Left renal cortex interstitium (tissue), 4 donors: ENCODE measurements around the gene HDAC10. TPM values are rescaled to one million over a fixed set of nuclear protein-coding genes. Genes with fewer than 3 reads are reported as not detected.
"Not testable (repeated sequence)": the region's sequence is repeated elsewhere in the genome, so short reads cannot be mapped to it uniquely, and the experiment has no call there.

ENCODE experiments used
- DNase-seq, 4 donors: peaks; one replicate each; pipeline ENCODE4 v3.0.0-alpha.2; 2013; ENCODE audit warnings: low read depth in 4 of 4, low spot score in 2 of 4, missing footprints in 1 of 4
- polyA plus RNA-seq, 4 donors: library from polyadenylated mRNA; unstranded; fragments of 120-200 nt; gene quantifications; one replicate each; pipeline ENCODE4 v1.2.1, GENCODE V29; 2013; ENCODE audit not compliant: insufficient read length in 4 of 4

HDAC10 gene
- polyA plus RNA-seq, 4 donors = 15.2 to 35.6 (median 24.8) TPM

DNA sequence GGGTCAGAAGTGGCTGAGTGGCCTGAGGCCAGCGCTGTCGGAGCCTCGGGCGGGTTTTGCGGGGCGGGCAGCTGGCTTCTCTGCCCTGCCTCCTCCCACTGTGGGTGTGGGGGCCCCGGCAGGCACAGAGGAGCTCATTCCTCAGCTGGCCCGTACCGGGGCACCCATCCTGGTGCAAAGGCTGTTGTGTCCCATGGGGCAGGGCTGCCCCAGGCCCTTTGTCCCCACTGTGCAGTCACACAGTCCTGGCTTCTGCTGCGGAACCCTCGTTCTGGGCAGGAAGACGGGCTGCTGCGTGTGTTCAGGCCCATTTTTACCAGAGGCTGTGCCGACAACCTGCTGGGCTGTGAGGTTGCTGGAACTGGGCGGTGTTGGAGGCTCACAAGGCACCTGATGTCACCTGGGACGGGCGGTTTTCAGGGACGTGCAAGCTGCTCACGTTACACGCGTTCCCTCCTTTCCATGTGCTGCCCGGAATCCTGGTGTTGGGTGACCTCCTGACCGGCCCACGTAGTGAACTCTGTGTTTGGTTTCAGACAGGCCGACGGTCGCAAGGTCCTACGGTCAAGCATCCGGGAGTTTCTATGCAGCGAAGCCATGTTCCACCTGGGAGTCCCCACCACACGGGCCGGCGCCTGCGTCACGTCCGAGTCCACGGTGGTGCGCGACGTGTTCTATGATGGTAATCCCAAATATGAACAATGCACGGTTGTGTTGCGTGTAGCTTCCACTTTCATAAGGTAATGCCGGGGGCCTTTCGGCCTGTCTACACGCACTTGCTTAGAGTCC, 45.1 kb downstream of the HDAC10 start:
- no peak for DNase-seq

DNA sequence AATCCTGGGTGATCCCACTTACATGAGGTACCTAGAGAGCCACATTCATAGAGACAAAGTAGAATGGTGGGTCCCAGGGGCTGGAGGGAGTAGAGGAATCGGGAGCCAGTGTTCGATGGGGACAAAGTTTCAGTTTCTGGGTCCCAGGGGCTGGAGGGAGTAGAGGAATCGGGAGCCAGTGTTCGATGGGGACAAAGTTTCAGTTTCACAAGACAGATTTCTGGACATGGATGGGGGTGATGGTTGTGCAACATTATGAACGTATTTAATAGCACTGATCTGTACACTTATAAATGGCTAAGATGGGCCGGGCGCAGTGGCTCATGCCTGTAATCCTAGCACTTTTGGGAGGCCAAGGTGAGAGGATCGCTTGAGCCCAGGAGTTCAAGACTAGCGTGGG, 46.1 kb downstream of the HDAC10 start:
- DNase-seq = not testable (repeated sequence)

DNA sequence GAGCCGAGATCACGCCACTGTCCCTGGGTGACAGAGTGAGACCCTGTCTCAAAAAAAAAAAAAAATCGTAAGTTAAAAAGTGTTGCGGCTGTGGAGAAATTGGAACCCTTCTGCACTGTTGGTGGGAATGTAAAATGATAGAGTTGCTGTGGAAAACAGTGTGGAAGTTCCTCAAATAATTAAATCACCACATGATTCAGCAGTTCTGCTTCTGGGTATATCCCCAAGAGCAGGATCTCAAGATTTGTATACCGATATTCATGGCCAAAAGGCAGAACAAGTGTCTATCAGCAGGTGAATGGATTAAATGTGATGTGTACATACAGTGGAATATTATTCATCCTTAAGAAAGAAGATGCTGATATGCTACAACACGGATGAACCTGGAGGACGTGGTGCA, 46.5 kb downstream of the HDAC10 start:
- no peak for DNase-seq

DNA sequence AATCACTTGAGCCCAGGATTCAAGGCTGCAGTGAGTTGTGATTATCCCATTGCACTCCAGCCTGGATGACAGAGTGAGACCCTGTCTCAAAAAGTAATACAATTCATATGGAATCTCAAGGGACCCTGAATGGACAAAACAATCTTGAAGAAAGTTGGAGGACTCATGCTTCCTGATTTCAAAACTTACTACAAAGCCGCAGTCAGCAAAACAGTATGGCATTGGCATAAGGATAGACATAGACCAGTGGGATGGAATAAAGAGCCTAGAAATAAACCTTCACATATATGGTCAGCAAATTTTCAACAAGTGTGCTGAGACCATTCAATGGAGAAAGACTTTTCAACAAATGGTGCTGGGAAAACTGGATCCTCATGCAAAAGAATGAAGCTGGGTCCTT, 47.8 kb downstream of the HDAC10 start:
- DNase-seq = no peak

DNA sequence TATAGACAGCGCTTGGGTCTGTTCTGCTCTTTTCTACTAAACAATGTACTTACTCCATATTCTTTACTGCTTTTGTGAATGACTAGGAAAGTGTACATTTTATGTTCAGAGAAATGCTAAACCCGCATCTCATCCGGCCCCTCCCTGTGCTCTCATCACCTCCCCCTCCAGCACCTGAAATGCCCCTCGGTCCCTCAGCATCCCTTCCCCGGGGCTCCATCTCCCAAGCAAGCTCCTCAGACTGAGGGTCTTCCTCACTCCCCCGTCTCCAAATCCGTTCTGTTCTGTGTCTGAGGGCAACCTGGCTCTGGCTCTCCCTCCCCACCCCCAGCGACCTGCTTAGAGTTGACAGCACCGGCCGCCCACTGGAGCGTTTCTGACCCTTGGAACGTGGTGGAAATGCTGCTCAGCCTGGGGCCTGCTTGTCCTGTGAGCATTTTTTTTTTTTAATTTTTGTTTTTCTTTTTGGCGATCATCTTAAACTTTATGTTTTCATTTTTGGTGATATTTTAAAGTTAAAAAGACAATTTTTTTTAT, 48.9 kb downstream of the HDAC10 start:
- DNase-seq = no peak

DNA sequence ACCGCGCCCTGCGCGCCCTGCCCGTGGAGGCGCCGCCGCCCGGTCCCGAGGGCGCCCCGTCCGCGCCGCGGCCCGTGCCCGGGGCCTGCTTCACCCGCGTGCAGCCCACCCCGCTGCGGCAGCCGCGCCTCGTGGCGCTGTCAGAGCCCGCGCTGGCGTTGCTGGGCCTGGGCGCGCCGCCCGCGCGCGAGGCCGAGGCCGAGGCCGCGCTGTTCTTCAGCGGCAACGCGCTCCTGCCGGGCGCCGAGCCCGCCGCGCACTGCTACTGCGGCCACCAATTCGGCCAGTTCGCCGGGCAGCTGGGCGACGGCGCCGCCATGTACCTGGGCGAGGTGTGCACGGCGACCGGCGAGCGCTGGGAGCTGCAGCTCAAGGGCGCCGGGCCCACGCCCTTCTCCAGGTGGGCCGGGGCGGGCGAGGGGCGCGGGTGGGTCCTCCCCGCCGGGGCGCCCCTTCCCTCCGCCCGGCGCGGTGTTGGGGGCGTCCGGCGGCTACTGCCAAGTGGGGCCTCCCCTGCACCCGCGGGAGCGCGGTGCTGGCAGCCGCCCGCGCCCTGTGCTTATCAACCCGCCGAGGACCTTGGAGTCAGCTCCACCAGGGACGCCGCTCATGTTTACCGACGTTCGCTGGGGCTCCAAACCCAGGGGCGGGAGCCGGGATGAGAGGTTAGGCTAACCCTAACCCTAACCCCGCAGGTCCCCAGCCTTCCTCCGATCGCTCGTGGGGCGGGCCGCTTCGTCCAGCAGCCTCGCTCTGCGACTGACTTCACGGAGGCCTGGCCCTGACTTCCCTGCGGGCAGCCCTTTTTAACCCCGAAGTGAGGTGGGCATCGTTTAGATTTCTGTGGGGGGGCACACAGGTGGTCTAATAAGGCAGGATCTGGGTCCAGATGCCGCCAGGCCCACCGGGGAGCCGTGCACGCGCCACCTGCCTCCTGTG, 49.6 kb downstream of the HDAC10 start:
- no peak for DNase-seq

DNA sequence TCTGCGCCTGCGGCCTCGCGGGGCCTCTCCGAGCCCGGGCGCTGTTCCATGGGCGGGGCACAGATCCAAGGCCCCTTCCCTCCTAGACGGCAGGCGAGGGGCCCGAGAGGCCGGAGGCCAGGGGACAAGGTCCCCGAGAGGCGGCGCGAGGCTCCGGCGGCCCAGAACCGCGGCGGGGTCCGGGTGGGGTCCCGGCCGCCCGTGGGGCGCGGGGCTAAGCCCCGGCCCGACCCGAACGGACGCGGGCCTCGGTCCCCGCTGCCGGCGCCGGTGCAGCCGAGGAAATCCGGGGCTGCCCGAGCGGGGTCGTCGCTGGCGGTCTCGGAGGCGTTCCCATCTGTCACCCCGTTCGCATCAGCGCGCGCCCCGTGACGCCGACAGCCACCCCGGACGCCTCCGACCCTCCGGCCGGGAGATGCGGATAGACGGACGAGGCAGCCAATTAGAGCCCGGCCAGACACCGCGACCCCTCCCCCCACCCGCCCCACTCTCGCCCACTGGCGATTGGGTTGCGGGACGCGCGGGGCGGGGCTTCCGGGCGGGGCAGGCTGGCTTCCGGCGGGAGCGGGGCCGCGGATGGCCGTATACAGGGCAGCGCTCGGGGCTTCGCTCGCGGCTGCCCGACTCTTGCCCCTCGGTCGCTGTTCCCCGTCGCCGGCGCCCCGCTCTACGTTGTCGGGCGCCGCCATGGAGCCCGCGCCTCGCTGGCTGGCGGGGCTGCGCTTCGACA, 50.4 kb downstream of the HDAC10 start, which contains the start of gene SELENOO:
TSS of gene SELENOO (plus strand) at position 551 of the 730 bp plus-strand sequence. CDS start at position 577, 26 bp downstream.
- peak in 2 of 4 donors; percentile 79 to 80 for DNase-seq

DNA sequence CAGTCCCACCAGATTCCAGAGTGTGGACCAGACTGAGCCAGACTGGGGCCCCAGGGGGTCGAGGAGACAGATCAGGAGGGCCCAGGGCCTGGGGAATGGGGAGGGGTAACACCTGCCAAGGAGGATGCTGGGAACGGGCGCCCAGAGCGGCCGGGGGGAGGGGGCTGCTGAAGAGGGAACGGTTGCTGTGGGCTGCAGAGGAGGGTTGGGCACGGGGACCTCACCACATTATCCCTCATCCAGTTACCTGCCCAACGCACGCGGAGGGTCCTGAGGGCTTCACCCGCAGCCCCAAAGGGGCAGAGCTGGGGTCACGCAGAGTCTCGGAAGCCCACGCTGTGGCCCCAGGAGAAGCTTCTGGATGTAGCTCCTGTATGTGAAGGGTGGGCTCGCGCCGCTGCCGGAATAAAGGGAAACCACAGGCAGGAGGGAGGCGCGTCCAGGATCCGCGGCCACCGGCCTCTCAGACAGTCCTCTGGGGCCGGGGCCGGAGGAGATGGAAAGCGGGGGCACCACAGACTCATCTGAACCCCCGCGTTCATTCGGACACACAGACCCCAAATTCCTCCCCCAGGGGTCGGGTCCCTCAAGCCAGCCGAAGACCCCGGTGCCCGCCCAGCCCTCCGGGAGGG, 51.1 kb downstream of the HDAC10 start:
- no peak for DNase-seq

DNA sequence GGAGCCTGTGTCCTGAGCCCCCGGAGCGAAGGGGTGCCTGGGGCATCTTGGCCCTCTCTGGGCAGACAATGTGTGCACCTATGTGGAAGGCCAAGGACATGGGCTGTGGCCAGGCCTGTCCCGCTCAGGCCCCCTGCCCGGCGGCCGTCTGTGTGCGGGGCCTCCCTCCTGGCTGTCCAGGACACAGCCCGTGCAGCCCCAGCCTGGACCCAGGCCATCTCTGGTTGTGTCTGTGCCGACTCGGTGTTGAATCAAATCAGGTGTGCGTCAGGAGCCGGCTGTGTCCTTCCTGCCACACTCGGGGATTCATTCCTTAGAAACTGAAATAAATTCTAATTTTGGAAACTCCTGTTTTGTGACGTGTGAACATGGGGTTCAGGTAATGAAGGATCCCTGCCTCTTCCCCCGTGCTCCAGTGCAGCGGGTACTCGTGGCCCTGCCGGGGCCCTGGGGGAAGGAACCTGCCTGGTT, 51.8 kb downstream of the HDAC10 start:
- no peak for DNase-seq

DNA sequence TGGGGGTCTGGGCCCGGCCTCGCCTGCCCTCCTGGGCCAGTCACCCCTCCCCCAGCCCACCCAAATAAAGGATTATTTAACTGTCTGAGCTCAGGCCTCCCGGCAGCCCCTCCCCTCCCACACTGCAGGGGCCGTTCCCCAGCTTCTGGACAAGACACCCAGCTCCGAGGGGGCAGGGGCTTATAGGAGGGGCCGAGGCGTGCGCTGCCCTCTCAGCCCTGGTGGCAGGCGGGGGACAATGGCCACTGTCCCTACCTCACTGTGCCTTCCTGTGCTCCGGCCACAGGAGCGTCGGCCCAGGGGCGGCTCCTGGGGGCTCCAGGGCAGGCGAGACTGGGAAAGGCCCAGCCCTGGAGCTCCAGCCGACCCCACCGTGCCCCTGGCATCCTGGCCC, 52.4 kb downstream of the HDAC10 start:
- no peak for DNase-seq

DNA sequence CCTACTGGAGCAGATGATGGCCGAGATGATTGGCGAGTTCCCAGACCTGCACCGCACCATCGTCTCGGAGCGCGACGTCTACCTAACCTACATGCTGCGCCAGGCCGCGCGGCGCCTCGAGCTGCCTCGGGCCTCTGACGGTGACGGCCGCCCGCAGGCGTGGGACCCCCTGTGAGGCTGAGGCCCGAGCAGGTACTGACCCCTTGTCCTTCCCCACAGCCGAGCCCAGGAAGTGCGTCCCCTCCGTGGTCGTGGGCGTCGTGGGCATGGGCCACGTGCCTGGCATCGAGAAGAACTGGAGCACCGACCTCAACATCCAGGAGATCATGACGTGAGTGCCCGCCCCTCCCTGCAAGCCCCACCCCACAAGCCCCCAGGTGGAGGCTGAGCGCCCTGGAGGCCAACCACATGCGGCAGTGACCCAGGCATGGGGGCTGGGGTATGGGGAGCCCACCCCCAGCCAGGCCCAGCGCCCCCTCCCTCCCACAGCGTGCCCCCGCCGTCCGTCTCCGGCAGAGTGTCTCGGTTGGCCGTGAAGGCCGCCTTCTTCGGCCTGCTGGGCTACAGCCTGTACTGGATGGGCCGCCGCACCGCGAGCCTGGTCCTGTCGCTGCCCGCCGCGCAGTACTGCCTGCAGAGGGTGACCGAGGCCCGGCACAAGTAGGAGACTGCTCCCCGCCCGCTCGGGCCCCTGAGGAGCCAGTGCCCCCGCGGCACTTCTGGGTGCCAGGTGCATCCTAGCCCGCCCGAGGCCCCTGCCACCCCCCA, 53.0 kb downstream of the HDAC10 start:
- no peak for DNase-seq

DNA sequence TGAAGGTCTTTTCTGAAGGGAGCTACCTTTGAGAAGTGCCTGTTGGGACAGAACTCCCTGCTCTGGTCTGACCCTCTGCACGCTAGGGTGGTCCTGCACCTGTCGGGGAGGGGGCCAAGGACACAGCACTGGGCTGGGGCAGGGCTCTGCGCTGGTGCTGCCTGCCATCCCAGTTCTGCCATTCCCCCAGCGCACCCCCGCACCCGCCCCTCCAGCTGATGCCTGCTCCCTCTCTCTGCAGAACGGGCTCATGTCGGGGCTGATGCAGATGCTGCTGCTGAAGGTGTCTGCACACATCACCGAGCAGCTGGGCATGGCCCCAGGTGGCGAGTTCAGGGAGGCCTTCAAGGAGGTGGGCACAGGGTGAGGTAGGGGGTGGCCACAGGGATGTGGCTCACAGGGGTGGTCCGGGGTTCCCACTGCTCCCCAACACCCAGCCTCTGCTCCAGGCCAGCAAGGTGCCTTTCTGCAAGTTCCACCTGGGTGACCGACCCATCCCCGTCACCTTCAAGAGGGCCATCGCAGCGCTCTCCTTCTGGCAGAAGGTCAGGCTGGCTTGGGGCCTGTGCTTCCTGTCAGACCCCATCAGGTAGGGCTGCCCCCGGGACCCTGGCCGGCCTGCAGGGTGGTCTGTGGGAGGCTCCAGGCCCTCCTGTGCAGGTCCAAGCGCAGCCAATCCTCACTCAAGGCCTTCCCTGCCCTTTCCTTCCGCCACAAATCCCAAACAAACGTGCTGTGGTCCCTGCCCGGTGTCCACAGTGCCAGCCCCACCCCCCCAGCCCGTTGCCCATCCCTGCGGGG, 53.9 kb downstream of the HDAC10 start:
- DNase-seq = no peak

DNA sequence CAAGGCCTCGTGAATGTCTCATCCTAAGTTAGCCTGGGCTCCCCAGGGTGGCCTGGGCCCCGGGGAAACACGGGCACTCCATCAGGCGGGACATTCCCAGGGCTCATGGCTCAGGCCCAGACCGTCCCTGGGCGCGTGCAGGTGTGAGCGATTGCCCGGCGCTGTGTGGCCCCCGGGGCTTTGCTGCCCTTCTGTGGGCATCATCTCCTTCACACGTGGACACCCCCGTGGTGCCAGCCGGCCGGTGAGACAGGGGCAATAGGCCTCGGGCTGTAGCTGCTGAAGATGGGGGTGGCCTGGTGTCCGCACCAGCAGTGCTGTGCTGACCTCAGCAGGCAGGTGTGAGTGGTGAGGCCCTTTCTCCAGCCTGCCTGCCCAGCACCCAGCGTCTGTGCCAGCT, 54.8 kb downstream of the HDAC10 start:
- DNase-seq = no peak

Other genes starting within 250 kb of the HDAC10 start
- under 1 TPM in 1 of 4 donors, not detected in 3; 0.06 TPM for gene IL17REL, start 238.5 kb downstream of the HDAC10 start, polyA plus RNA-seq
- not detected for gene TTLL8, start 193.0 kb downstream of the HDAC10 start, polyA plus RNA-seq
- gene MLC1, start 165.8 kb downstream of the HDAC10 start, polyA plus RNA-seq = 1 to 10 TPM in 3 of 4 donors, under 1 TPM in 1; 0.78 to 1.6 (median 1.2) TPM
- gene MOV10L1, start 161.3 kb downstream of the HDAC10 start, polyA plus RNA-seq = 1 to 10 TPM in 2 of 4 donors, under 1 TPM in 2; 0.37 to 1.2 (median 0.86) TPM
- gene PANX2, start 80.5 kb downstream of the HDAC10 start, polyA plus RNA-seq = 1 to 10 TPM in 3 of 4 donors, under 1 TPM in 1; 0.99 to 2.4 (median 1.6) TPM
- 10 to 100 TPM; 16.8 to 34.6 (median 28.6) TPM for gene TRABD, start 65.4 kb downstream of the HDAC10 start, polyA plus RNA-seq
- 10 to 100 TPM; 16.3 to 33.8 (median 26.2) TPM for gene SELENOO, start 50.3 kb downstream of the HDAC10 start, polyA plus RNA-seq
- 10 to 100 TPM; 25.1 to 54.9 (median 40.5) TPM for gene TUBGCP6, start 6.2 kb downstream of the HDAC10 start, polyA plus RNA-seq
- 10 to 100 TPM; 10.8 to 23.0 (median 15.1) TPM for gene MAPK12, start 10.4 kb upstream of the HDAC10 start, polyA plus RNA-seq
- gene MAPK11, start 19.1 kb upstream of the HDAC10 start, polyA plus RNA-seq = 1 to 10 TPM; 6.8 to 9.4 (median 8.8) TPM
- gene PLXNB2, start 56.4 kb upstream of the HDAC10 start, polyA plus RNA-seq = 100 to 1,000 TPM; 206 to 275 (median 234) TPM
- gene DENND6B, start 75.7 kb upstream of the HDAC10 start, polyA plus RNA-seq = 10 to 100 TPM; 10.1 to 19.9 (median 16.0) TPM
- 10 to 100 TPM; 33.0 to 61.1 (median 46.3) TPM for gene PPP6R2, start 92.1 kb upstream of the HDAC10 start, polyA plus RNA-seq
- 10 to 100 TPM; 25.4 to 55.3 (median 43.4) TPM for gene SBF1, start 223.8 kb upstream of the HDAC10 start, polyA plus RNA-seq
- 1 to 10 TPM; 3.8 to 8.6 (median 5.5) TPM for gene ADM2, start 230.3 kb upstream of the HDAC10 start, polyA plus RNA-seq
- 10 to 100 TPM in 3 of 4 donors, 1 to 10 TPM in 1; 3.6 to 18.2 (median 13.4) TPM for gene MIOX, start 235.6 kb upstream of the HDAC10 start, polyA plus RNA-seq